SK-N-MC (cell line): ENCODE results near the gene APOL2.

Experiments used
- DNase-seq: peaks from one replicate; pipeline ENCODE4 v3.0.0-alpha.2; 2011; ENCODE audit warnings: low read depth, low spot score
- H3K27ac ChIP-seq: fragments of 200-600 bp; sonication (generic); 2 replicates; pipeline ENCODE4 v1.5.1; 2016; ENCODE audit warnings: mixed run types
- H3K36me3 ChIP-seq: fragments of 200-600 bp; sonication (generic); 2 replicates; pipeline ENCODE4 v1.6.1; 2017; ENCODE audit warnings: antibody characterized with exemption, low read length, mixed read lengths; ENCODE audit not compliant: insufficient read depth
- H3K4me3 ChIP-seq: fragments of 200-600 bp; sonication (generic); 2 replicates; pipeline ENCODE4 v1.5.1; 2016
- H3K9ac ChIP-seq: fragments of 200-600 bp; sonication (generic); 2 replicates; pipeline ENCODE4 v1.8.0; 2017; ENCODE audit warnings: mixed run types, mixed read lengths; ENCODE audit not compliant: insufficient read length
- H3K9me3 ChIP-seq: fragments of 200-600 bp; sonication (generic); 2 replicates; pipeline ENCODE4 v1.6.1; 2017; ENCODE audit warnings: low read depth, mild to moderate bottlenecking, antibody characterized with exemption, low read length, moderate library complexity, mixed read lengths
- EZH2 ChIP-seq: fragments of 200-600 bp; sonication (generic); IDR thresholded peaks from one replicate; pipeline ENCODE4 v1.6.1; 2017; ENCODE audit warnings: antibody characterized with exemption
- FOXP2 ChIP-seq: optimal IDR thresholded peaks from 2 replicates; pipeline ENCODE3; 2011; ENCODE audit warnings: mild to moderate bottlenecking, moderate library complexity; ENCODE audit not compliant: insufficient read depth; ENCODE audit errors: extremely low read length, control extremely low read depth
- POLR2AphosphoS5 ChIP-seq: IDR thresholded peaks from 2 replicates; pipeline ENCODE4 v1.6.1; 2012; ENCODE audit warnings: mild to moderate bottlenecking, low read depth, low read length, borderline replicate concordance

APOL2 gene

DNA sequence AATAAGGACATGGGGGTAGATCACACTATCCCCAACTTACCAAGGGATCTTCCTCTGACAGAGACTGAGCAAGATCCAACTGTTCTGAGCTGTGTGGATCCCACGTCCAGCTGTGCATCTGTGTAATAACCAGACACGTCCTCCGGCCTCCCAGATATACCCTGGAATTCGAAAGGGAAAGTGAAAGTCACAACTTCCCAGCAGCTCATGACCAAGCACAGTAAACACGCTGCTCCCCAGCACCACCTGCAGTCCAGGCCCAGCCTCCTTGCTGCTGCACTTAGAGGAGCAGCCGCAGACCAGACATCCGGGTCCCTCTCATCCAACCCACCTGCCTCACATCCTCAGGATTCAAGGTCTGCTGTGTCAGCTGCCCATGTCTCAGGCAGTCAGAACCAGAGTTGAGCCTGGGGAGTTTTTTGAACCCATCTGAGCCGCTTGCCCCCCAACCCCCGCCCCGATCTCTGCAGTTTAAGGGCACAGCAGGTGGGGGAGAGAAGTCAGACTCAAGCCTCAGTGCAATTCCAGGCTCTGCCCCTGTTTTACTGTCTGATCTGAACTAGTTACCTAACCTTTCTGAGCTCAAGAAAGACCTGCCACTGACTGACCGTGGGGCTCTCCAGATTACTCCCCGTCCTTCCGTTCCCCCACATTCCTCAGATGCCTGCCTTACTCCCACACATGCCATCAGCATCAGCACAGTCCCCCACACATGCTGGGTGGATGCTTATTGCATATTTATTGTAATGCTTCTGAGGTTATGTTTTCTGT is at the start of gene APOL2:
Gene APOL2 (minus strand): TSS at position 127 of the 771 bp plus-strand sequence. CDS start 6,365 bp downstream, outside the sequence.
- Histone ChIP-seq H3K9me3 (no peaks in the 10 kb centered on the region), H3K9ac (peak within 1 kb of the TSS; percentile 79), H3K27ac (peak within 1 kb of the TSS; percentile 67), H3K4me3 (peak within 1 kb of the TSS; percentile 85), H3K36me3 (peaks cover 6% of the 10 kb centered on the region; the same call in 1 of the 2 replicates)
- TF ChIP-seq FOXP2 (peak; percentile 70), POLR2AphosphoS5 (no peak; the same call in 1 of the 2 replicates), EZH2 (no peak)
- peak; percentile 24 for DNase-seq

DNA sequence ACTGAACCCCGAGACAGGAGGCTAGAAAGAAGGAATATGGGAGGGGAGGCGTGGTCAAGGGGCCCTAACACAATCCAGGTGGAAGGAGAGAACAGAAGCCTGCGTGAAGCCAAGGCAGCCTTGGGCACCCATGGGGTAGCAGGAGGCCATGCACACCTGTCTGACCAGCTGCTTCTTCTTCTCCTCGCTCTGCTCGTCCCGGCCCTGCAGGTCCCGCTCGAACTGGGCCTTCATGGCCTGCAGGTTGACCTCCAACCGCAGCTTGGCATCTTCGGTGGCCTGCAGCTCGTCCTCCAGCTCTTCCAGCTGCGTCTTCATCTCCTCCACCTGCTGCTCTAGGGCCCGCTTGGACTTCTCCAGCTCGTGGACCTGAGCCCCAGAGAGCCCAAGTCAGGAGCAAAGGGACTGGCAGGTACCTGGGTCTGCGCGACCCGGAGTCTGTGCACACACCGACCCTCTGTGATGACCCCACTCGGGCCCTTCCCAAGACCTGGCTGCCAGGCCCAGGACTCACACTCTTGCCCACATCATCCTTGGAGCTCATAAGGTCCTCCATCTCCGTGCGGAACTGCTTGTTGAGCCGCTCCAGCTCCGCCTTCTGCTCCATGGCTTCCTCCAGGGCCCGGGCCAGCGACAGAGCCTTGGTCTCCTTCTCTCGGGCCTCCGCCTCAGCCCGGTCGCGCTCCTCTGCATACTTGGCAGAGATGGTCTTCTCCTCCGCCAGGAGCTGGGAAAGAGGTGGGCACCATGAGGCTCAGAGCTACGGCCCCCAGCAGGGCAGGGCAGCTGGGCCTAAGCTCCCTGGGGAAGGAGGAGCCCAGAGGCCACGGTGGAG is 49.5 kb upstream of the APOL2 start:
- Histone ChIP-seq H3K4me3 (no peak overlapping the region), H3K9me3 (no peaks in the 10 kb centered on the region), H3K27ac (no peak overlapping the region), H3K9ac (no peak overlapping the region), H3K36me3 (peaks cover 69% of the 10 kb centered on the region)
- DNase-seq, result no peak
- TF ChIP-seq EZH2 (no peak), POLR2AphosphoS5 (no peak), FOXP2 (no peak)

DNA sequence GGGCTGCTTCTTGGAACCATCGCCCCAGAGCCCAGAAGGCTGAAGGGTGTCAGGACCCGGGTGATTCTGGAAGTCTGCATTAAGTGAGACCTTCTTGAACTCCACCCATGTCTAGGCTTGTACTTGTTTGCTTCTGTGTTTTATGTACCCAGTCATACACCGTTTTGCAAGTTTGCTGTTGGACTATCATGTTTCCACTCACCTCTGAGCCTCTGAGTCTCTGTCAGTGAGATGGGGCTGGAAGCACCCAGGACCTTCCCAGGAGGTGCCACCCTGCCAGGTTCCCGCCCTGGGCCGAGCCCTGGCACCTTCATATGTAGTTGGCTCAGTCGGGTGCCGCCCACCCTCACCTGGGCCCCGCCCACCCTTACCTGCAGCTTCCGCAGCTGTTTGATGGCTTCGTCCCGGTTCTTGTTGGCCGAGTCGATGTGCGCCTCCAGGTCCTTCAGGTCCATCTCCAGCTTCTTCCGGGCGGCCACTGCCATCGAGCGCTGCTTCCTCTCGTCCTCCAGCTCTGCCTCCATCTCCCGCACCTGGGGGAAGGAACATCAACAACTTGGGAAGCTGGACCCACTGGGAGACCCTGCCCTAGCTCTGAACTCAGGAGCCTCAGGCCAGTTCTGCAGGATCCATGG is 48.7 kb upstream of the APOL2 start:
- Histone ChIP-seq H3K4me3 (no peak overlapping the region), H3K36me3 (peaks cover 62% of the 10 kb centered on the region), H3K9ac (no peak overlapping the region), H3K9me3 (no peaks in the 10 kb centered on the region), H3K27ac (no peak overlapping the region)
- TF ChIP-seq EZH2, result no peak
- TF ChIP-seq POLR2AphosphoS5, result no peak
- no peak for TF ChIP-seq FOXP2
- DNase-seq, result no peak

DNA sequence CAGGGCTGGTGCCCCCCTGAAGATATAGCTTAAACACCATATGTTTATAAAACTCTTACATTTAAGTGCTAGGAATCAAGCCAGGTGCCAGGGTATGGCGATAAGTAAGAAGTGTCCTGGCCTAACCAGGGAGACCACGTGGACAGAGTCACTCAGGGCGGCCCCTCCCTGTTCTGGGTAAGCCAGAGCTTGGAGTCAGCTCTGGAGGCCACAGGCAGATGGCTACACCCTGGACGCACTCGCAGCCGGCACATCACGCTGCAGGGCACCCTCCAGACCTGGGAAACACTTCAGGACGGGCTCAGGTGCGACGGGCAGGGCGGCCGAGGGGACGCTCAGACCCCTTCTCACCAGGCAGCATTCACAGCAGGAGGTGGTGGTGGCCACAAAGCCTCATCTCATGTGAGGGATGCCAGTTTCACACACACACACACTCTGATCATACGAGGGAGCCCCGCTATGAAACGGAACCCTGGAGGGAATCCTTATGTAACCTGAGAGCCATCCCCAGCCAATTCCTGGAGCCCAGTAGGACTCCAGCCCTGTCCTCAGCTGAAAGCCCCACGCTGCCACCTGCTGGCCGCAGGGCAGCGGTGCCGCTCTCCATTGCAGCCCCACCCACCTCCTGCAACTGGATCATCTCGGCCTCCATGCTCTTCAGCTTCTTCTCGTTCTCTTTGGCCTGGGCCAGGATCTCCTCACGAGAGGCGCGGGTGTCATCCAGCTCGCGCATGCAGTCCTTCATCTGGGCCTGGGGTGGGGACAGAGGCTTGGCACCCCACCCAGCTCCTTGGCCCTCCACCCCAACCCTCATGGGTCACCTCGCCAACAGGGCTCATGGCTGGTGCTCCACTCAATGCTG is 47.0 kb upstream of the APOL2 start:
- H3K9ac ChIP-seq, result no peak overlapping the region
- no peak overlapping the region for H3K4me3 ChIP-seq
- DNase-seq, result peak; percentile 5
- TF ChIP-seq EZH2 (no peak), FOXP2 (no peak), POLR2AphosphoS5 (no peak)
- no peak overlapping the region for H3K27ac ChIP-seq
- peaks cover 67% of the 10 kb centered on the region for H3K36me3 ChIP-seq
- H3K9me3 ChIP-seq, result no peaks in the 10 kb centered on the region

DNA sequence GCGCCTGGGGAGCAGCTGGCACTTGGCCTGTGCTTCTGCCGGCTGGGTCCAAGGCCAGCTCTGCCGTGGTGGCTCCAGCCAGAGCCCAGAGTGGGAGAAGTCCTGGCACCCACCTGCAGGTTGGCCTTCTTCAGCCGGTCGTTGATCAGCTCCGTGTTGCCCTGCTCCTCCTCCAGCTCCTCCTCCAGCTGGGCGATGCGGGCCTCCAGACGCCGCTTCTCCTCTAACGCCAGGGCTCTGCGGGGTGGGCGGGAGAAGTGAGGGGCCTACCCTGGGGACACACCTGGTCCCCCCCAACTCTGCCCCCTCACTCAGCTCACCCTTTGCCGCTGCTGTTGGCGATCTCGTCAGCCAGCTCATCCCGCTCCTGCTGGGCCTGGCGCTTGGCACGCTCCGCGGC is 46.2 kb upstream of the APOL2 start:
- DNase-seq, result no peak
- TF ChIP-seq EZH2 (no peak), POLR2AphosphoS5 (no peak), FOXP2 (no peak)
- Histone ChIP-seq H3K9me3 (no peaks in the 10 kb centered on the region), H3K27ac (no peak overlapping the region), H3K4me3 (no peak overlapping the region), H3K9ac (no peak overlapping the region), H3K36me3 (peaks cover 69% of the 10 kb centered on the region)

DNA sequence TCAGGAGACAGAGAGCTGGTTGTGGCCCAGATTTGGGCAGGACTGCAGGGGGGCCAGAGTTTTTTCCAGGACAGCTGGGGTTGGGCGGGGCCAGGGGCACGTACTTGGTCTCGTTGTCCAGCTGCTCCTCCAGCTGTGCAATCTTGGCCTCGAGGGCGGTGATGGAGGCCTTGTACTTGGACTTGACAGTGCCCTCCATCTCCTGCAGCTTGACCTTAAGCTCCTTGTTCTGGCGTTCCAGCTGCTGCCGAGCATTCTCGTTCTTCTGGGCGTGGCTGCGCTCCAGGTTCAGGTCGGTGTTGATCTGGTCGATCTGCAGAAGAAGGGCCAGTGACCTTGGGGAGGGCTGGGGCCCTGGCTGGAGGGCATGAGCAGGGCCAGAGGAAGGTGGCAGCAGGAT is 45.7 kb upstream of the APOL2 start:
- Histone ChIP-seq H3K36me3 (peaks cover 69% of the 10 kb centered on the region), H3K4me3 (no peak overlapping the region), H3K9ac (no peak overlapping the region), H3K9me3 (no peaks in the 10 kb centered on the region), H3K27ac (no peak overlapping the region)
- DNase-seq, result no peak
- TF ChIP-seq FOXP2 (no peak), POLR2AphosphoS5 (no peak), EZH2 (no peak)

GRCh38 chr22:36284171-36284571 is 44.8 kb upstream of the APOL2 start:
- Histone ChIP-seq H3K36me3 (peaks cover 62% of the 10 kb centered on the region), H3K4me3 (no peak overlapping the region), H3K27ac (no peak overlapping the region), H3K9ac (no peak overlapping the region), H3K9me3 (no peaks in the 10 kb centered on the region)
- DNase-seq, result no peak
- TF ChIP-seq EZH2 (no peak), POLR2AphosphoS5 (no peak), FOXP2 (no peak)
